WTC11 (cell line): ENCODE results near the gene TGM1. TPM values are rescaled to one million over a fixed set of nuclear protein-coding genes. Genes with fewer than 3 reads are reported as not detected.

Source experiments
- ATAC-seq: fragments of 200-7000 bp; cut with Tn5 transposase; 2 replicates; pipeline ENCODE4 v1.10.0; 2021; ENCODE audit warnings: mild to moderate bottlenecking, moderate library complexity
- CTCF ChIA-PET: fragments of 300-600 bp; sonication (Branson Sonifier 250); formaldehyde crosslinking; loops from one replicate; lab custom pipeline; 2021; ENCODE audit warnings: antibody characterized with exemption; lab: Charles Lee
- POLR2A ChIA-PET: fragments of 350-600 bp; sonication (Branson Sonifier 250); formaldehyde crosslinking; loops from one replicate; lab custom pipeline; 2021; ENCODE audit warnings: antibody characterized with exemption; lab: Charles Lee
- DNase-seq: peaks from one replicate; pipeline ENCODE4 v3.0.0; 2021; ENCODE audit warnings: low spot score
- H3K27ac Mint-ChIP-seq: 2 replicates; pipeline ENCODE4 v1.8.0; 2021; ENCODE audit warnings: mixed read lengths
- H3K27me3 Mint-ChIP-seq: 2 replicates; pipeline ENCODE4 v1.8.0; 2021; ENCODE audit warnings: low read depth, mild to moderate bottlenecking, moderate library complexity, mixed read lengths
- H3K36me3 Mint-ChIP-seq: 2 replicates; pipeline ENCODE4 v1.8.0; 2021; ENCODE audit warnings: mixed read lengths
- H3K4me1 Mint-ChIP-seq: 2 replicates; pipeline ENCODE4 v1.8.0; 2022; ENCODE audit warnings: mixed read lengths
- H3K4me3 Mint-ChIP-seq: 2 replicates; pipeline ENCODE4 v1.8.0; 2021; ENCODE audit warnings: mild to moderate bottlenecking, moderate library complexity, mixed read lengths
- H3K9me3 Mint-ChIP-seq: 2 replicates; pipeline ENCODE4 v1.8.0; 2021; ENCODE audit warnings: mixed read lengths
- AR ChIP-seq: fragments of 250-450 bp; sonication (Bioruptor Pico); IDR thresholded peaks from 2 replicates; pipeline ENCODE4 v1.9.0; 2021; ENCODE audit warnings: mild to moderate bottlenecking
- CBFB ChIP-seq: sonication (generic); formaldehyde crosslinking; IDR thresholded peaks from 2 replicates; pipeline ENCODE4 v1.8.1; 2022; ENCODE audit warnings: mild to moderate bottlenecking, low read depth, missing genetic modification reagents
- CREM ChIP-seq: sonication (generic); formaldehyde crosslinking; IDR thresholded peaks from 2 replicates; pipeline ENCODE4 v1.8.1; 2022; ENCODE audit warnings: mild to moderate bottlenecking, missing genetic modification reagents, moderate library complexity
- ETV6 ChIP-seq: sonication (generic); formaldehyde crosslinking; IDR thresholded peaks from 2 replicates; pipeline ENCODE4 v1.8.1; 2022; ENCODE audit warnings: mild to moderate bottlenecking, missing genetic modification reagents
- FOXJ3 ChIP-seq: sonication (generic); formaldehyde crosslinking; IDR thresholded peaks from 2 replicates; pipeline ENCODE4 v1.9.0; 2021; ENCODE audit warnings: missing genetic modification reagents, mild to moderate bottlenecking, borderline replicate concordance
- FOXK1 ChIP-seq: sonication (generic); formaldehyde crosslinking; IDR thresholded peaks from 2 replicates; pipeline ENCODE4 v1.8.0; 2022; ENCODE audit warnings: mild to moderate bottlenecking, moderate library complexity, missing genetic modification reagents
- IRF2 ChIP-seq: sonication (generic); formaldehyde crosslinking; IDR thresholded peaks from 2 replicates; pipeline ENCODE4 v1.8.0; 2022; ENCODE audit warnings: low read depth, missing genetic modification reagents, borderline replicate concordance
- KAT7 ChIP-seq: sonication (generic); formaldehyde crosslinking; IDR thresholded peaks from 2 replicates; pipeline ENCODE4 v1.8.1; 2023; ENCODE audit warnings: missing genetic modification reagents, mild to moderate bottlenecking, borderline replicate concordance
- MXD4 ChIP-seq: fragments of 250-450 bp; sonication (Bioruptor Pico); IDR thresholded peaks from 2 replicates; pipeline ENCODE4 v1.8.0; 2021; ENCODE audit warnings: mild to moderate bottlenecking, moderate library complexity, borderline replicate concordance
- MYBL2 ChIP-seq: sonication (generic); formaldehyde crosslinking; IDR thresholded peaks from 2 replicates; pipeline ENCODE4 v1.8.1; 2023; ENCODE audit warnings: mild to moderate bottlenecking, moderate library complexity, missing genetic modification reagents
- NFE2L1 ChIP-seq: sonication (generic); formaldehyde crosslinking; IDR thresholded peaks from 2 replicates; pipeline ENCODE4 v1.8.1; 2023; ENCODE audit warnings: missing genetic modification reagents
- NR2C2 ChIP-seq: sonication (generic); formaldehyde crosslinking; IDR thresholded peaks from 2 replicates; pipeline ENCODE4 v1.8.0; 2022; ENCODE audit warnings: mild to moderate bottlenecking, missing genetic modification reagents
- RELA ChIP-seq: sonication (generic); formaldehyde crosslinking; IDR thresholded peaks from 2 replicates; pipeline ENCODE4 v1.8.1; 2022; ENCODE audit warnings: missing genetic modification reagents, mild to moderate bottlenecking, borderline replicate concordance
- RORB ChIP-seq: fragments of 250-450 bp; sonication (Bioruptor Pico); IDR thresholded peaks from 2 replicates; pipeline ENCODE4 v1.9.0; 2021; ENCODE audit warnings: mild to moderate bottlenecking
- SMAD3 ChIP-seq: sonication (generic); formaldehyde crosslinking; IDR thresholded peaks from 2 replicates; pipeline ENCODE4 v1.8.0; 2022; ENCODE audit warnings: missing genetic modification reagents, mild to moderate bottlenecking, borderline replicate concordance
- USF2 ChIP-seq: sonication (generic); formaldehyde crosslinking; IDR thresholded peaks from 2 replicates; pipeline ENCODE4 v1.8.1; 2023; ENCODE audit warnings: mild to moderate bottlenecking, missing genetic modification reagents, moderate library complexity
- ZNF121 ChIP-seq: sonication (generic); formaldehyde crosslinking; IDR thresholded peaks from 2 replicates; pipeline ENCODE4 v1.8.0; 2023; ENCODE audit warnings: missing genetic modification reagents
- ZNF232 ChIP-seq: sonication (generic); formaldehyde crosslinking; IDR thresholded peaks from 2 replicates; pipeline ENCODE4 v1.8.0; 2022; ENCODE audit warnings: mild to moderate bottlenecking, missing genetic modification reagents
- ZNF416 ChIP-seq: fragments of 250-450 bp; sonication (Bioruptor Pico); IDR thresholded peaks from 2 replicates; pipeline ENCODE4 v1.9.0; 2021; ENCODE audit warnings: mild to moderate bottlenecking, inconsistent platforms
- total RNA-seq: library from RNA; stranded (reverse); gene quantifications from 3 replicates; pipeline ENCODE4 v1.2.3, GENCODE V29; 2021
- TF ChIP-seq, protein P1 (sequence below): sonication (generic); formaldehyde crosslinking; IDR thresholded peaks from 2 replicates; pipeline ENCODE4 v1.8.0; 2022; ENCODE audit warnings: mild to moderate bottlenecking, missing genetic modification reagents
- TF ChIP-seq, protein P2 (sequence below): sonication (generic); formaldehyde crosslinking; conservative IDR thresholded peaks from 2 replicates; pipeline ENCODE4 v1.8.1; 2022; ENCODE audit warnings: mild to moderate bottlenecking, missing genetic modification reagents
- TF ChIP-seq, protein P3 (sequence below): sonication (generic); formaldehyde crosslinking; IDR thresholded peaks from 2 replicates; pipeline ENCODE4 v1.8.1; 2022; ENCODE audit warnings: low read depth, missing genetic modification reagents, borderline replicate concordance
- TF ChIP-seq, protein P4 (sequence below): sonication (generic); formaldehyde crosslinking; IDR thresholded peaks from 2 replicates; pipeline ENCODE4 v1.8.1; 2022; ENCODE audit warnings: mild to moderate bottlenecking, moderate library complexity, missing genetic modification reagents
- TF ChIP-seq, protein P5 (sequence below): sonication (generic); formaldehyde crosslinking; IDR thresholded peaks from 2 replicates; pipeline ENCODE4 v1.8.0; 2022; ENCODE audit warnings: mild to moderate bottlenecking, missing genetic modification reagents

TGM1 gene
- total RNA-seq, 1 experiment from 2014 or later = 5.2 TPM

DNA sequence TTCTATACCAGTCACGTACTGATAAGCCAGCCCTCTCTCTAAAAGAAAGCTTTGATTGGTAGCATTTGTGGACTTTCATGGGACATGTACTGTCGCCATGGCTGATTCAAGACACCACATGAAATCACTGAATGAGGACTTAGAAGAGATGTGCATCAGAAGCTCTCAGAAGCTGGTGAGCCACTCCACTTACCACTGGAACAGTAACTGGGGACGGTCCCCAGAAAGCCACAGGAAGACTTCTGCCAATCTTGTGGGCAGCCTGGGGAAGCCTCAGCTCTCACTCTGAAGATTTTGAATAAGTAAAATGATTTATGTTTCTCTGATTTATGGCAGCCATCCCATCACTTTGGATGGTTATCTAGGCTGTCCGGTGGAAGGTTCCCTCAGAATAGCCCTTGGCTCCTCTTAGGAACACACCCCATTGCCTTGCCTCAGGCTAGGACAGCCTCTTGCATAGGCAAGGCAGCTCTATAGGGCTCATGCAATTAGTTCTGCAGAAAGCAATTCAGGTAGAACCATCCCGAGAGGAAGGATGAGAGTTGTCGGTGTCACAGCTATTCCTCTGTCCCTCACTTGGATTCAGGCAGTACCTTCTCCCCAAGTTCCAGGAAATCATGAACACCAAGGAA is 26.8 kb upstream of the TGM1 start:
- ChIA-PET POLR2A (no interaction called here), CTCF (interaction anchor here (1.8 kb wide), 1 partner anchor 74 kb away, joined by 3 read pairs; the partner anchor contains the start of gene MDP1)
- Mint-ChIP-seq H3K36me3 (no peaks in the 10 kb centered on the region), H3K4me1 (no peaks in the 10 kb centered on the region), H3K9me3 (no peaks in the 10 kb centered on the region), H3K4me3 (no peak overlapping the region), H3K27me3 (no peaks in the 10 kb centered on the region), H3K27ac (no peak overlapping the region)
- DNase-seq (no peak), ATAC-seq (no peak)
- TF ChIP-seq ZNF232 (CRISPR knock-in tag) (no peak), MYBL2 (CRISPR knock-in tag) (no peak), RORB (CRISPR knock-in tag) (no peak), ETV6 (CRISPR knock-in tag) (no peak), ZNF121 (CRISPR knock-in tag) (no peak), MXD4 (no peak), FOXK1 (CRISPR knock-in tag) (no peak), ZNF416 (CRISPR knock-in tag) (no peak), CBFB (no peak), USF2 (CRISPR knock-in tag) (no peak), NFE2L1 (CRISPR knock-in tag) (no peak), NR2C2 (CRISPR knock-in tag) (no peak), IRF2 (no peak), CREM (no peak), SMAD3 (CRISPR knock-in tag) (no peak)
- TF ChIP-seq, protein P1, sequence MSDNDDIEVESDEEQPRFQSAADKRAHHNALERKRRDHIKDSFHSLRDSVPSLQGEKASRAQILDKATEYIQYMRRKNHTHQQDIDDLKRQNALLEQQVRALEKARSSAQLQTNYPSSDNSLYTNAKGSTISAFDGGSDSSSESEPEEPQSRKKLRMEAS (CRISPR knock-in tag) = no peak

DNA sequence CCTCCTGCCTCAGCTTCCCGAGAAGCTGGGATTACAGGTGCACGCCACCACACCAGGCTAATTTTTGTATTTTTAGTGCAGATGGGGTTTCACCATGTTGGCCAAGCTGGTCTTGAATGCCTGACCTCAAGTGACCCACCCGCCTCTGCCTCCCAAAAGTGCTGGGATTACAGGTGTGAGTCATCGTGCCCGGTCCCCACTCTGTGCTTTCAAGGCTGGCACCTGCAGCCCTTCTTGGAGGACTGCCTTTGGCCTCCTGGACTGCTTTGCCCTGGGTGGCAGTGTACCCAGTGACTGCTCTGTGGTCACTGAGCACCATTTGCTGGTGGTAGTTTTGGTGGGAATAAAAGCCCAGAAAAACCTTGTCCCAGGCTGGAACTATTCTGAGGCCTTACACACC is 24.0 kb upstream of the TGM1 start:
- no peaks in the 10 kb centered on the region for H3K9me3 Mint-ChIP-seq
- no peak overlapping the region for H3K27ac Mint-ChIP-seq
- no peaks in the 10 kb centered on the region for H3K36me3 Mint-ChIP-seq
- H3K27me3 Mint-ChIP-seq = no peaks in the 10 kb centered on the region
- no peak overlapping the region for H3K4me3 Mint-ChIP-seq
- no peaks in the 10 kb centered on the region for H3K4me1 Mint-ChIP-seq
- POLR2A ChIA-PET = no interaction called here
- DNase-seq (no peak), ATAC-seq (no peak)
- CTCF ChIA-PET = interaction anchor here (1.0 to 1.3 kb wide), 2 partner anchors 11 to 21 kb away, joined by 3 to 4 read pairs; partner anchors contain the start of gene CIDEB
- TF ChIP-seq, protein P2, sequence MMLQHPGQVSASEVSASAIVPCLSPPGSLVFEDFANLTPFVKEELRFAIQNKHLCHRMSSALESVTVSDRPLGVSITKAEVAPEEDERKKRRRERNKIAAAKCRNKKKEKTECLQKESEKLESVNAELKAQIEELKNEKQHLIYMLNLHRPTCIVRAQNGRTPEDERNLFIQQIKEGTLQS (CRISPR knock-in tag) = no peak
- TF ChIP-seq, protein P3, sequence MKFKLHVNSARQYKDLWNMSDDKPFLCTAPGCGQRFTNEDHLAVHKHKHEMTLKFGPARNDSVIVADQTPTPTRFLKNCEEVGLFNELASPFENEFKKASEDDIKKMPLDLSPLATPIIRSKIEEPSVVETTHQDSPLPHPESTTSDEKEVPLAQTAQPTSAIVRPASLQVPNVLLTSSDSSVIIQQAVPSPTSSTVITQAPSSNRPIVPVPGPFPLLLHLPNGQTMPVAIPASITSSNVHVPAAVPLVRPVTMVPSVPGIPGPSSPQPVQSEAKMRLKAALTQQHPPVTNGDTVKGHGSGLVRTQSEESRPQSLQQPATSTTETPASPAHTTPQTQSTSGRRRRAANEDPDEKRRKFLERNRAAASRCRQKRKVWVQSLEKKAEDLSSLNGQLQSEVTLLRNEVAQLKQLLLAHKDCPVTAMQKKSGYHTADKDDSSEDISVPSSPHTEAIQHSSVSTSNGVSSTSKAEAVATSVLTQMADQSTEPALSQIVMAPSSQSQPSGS (CRISPR knock-in tag) = no peak
- TF ChIP-seq MYBL2 (CRISPR knock-in tag) (no peak), RELA (no peak), ZNF232 (CRISPR knock-in tag) (no peak), FOXK1 (CRISPR knock-in tag) (no peak), KAT7 (CRISPR knock-in tag) (no peak), FOXJ3 (CRISPR knock-in tag) (no peak), AR (CRISPR knock-in tag) (no peak)
- TF ChIP-seq, protein P4, sequence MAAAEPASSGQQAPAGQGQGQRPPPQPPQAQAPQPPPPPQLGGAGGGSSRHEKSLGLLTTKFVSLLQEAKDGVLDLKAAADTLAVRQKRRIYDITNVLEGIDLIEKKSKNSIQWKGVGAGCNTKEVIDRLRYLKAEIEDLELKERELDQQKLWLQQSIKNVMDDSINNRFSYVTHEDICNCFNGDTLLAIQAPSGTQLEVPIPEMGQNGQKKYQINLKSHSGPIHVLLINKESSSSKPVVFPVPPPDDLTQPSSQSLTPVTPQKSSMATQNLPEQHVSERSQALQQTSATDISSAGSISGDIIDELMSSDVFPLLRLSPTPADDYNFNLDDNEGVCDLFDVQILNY (CRISPR knock-in tag) = no peak
- TF ChIP-seq, protein P5, sequence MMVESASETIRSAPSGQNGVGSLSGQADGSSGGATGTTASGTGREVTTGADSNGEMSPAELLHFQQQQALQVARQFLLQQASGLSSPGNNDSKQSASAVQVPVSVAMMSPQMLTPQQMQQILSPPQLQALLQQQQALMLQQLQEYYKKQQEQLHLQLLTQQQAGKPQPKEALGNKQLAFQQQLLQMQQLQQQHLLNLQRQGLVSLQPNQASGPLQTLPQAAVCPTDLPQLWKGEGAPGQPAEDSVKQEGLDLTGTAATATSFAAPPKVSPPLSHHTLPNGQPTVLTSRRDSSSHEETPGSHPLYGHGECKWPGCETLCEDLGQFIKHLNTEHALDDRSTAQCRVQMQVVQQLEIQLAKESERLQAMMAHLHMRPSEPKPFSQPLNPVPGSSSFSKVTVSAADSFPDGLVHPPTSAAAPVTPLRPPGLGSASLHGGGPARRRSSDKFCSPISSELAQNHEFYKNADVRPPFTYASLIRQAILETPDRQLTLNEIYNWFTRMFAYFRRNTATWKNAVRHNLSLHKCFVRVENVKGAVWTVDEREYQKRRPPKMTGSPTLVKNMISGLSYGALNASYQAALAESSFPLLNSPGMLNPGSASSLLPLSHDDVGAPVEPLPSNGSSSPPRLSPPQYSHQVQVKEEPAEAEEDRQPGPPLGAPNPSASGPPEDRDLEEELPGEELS (CRISPR knock-in tag) = no peak
